ENCODE results near the gene SBNO1.
"Not testable (repeated sequence)": the region's sequence is repeated elsewhere in the genome, so short reads cannot be mapped to it uniquely, and the experiment has no call there.

The SBNO1 gene

DNA sequence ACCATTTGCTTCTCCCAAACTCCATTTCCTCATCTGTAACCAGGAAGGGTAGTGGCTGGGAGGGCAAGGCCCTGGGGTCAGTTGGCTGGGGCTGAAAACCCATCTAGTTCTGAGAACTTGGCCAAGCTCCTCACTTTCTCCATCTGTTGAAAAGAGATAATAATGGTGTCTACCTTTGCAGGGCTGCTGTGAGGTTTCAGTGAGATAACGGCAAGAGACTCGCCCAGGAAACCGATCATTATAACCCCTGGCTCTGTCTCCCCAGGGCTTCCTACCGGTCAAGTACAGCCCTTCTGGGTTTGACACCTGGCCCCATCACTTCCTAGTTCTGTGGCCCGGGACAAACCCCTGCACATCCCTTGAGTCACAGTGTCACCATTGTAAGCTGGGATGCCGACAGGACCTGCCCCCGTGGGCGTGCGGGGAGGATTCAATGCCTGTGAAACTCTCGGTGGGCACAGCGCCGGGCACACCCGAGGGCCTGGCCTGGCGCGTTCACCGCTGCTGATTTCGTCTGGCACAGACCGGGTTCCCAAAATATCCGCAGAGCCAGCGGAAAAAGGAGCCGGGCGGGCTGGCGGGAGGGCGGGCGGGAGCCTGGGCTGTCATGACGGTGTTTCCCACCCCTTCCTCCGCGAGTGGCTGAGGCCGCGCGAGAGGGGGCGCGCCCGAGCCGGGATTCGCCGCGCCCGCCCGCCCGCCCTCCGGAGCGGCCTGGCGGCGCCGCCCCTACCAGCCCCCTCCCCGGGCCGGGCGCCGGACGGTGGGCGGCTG is 23.7 kb upstream of the SBNO1 start:
- peak; percentile 69 for DNase-seq

DNA sequence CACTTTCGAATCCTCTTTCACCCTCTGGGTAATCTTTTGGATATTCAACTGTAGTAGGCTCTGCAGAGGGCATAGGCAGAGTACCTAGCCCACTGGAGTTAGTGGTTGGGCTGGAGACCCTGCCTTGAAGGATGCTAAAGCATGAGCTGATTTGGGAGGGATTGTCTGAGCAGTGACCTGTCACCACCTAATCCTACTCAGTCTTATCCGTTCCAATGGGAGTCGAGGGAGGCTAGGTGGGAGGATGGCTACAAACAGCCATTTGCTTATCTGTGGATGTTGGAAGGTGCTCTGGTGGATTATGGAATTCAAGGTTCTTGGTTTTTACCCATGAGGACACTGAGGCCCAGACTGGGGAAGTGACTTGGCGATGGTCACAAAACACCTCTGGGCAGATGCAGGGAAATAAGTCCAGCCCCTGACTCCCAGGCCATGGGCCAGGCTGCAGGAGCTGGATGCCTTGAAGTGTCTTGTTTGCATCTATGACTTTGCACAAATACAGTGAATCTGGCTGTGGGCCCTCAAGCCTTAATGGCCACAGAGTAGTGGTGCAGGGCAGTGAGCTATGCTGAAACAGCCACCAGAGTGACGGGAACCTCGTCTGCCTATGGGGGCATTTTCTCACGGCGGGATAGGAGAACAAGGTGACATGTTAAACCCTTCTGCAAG is 23.0 kb upstream of the SBNO1 start:
- DNase-seq, result no peak

GRCh38 chr12:123385536-123385935 is 20.9 kb upstream of the SBNO1 start:
- not testable (repeated sequence) for DNase-seq

GRCh38 chr12:123384994-123385376 is 20.3 kb upstream of the SBNO1 start:
- DNase-seq, result peak; percentile 75

GRCh38 chr12:123384318-123384993 is 19.8 kb upstream of the SBNO1 start:
- DNase-seq, result no peak

DNA sequence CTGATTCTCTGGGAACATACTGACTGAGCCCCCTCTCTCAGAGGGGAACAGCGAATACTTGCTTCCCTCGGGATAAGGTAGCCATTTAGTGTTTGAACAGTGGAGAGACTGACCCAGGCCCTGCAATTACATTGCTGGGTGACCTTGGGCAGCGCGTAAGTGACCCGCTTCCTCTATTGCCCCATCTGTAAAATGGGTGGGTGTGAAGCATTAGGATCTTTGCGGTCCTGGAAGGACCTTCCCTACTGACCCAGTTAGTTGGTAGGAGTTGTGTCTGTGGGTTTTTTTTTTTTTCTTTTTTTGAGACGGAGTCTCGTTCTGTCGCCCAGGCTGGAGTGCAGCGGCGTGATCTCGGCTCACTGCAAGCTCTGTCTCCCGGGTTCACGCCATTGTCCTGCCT is 18.0 kb upstream of the SBNO1 start:
- DNase-seq, result no peak

DNA sequence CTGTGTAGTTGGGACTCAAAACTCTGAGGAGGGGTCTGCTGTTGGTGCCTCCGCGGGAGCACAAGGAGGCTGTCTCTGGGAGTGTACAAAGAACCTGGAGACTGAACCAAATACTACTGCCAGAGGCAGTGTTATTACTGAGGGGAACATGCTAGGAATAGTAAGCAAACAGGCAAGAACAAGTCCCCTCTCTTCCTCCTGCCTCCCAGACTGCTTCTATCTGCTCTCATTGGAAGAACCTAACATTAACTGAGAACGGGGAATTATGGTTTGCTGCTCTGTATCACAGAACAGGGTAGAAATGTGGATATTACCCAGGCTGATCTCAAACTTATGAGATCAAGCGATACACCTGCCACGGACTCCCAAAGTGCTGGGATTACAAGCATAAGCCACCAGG is 14.7 kb upstream of the SBNO1 start:
- DNase-seq, result no peak

- DNase-seq, result not testable (repeated sequence)
Observed at GRCh38 chr12:123372415-123372814, 7.8 kb upstream of the SBNO1 start.

DNA sequence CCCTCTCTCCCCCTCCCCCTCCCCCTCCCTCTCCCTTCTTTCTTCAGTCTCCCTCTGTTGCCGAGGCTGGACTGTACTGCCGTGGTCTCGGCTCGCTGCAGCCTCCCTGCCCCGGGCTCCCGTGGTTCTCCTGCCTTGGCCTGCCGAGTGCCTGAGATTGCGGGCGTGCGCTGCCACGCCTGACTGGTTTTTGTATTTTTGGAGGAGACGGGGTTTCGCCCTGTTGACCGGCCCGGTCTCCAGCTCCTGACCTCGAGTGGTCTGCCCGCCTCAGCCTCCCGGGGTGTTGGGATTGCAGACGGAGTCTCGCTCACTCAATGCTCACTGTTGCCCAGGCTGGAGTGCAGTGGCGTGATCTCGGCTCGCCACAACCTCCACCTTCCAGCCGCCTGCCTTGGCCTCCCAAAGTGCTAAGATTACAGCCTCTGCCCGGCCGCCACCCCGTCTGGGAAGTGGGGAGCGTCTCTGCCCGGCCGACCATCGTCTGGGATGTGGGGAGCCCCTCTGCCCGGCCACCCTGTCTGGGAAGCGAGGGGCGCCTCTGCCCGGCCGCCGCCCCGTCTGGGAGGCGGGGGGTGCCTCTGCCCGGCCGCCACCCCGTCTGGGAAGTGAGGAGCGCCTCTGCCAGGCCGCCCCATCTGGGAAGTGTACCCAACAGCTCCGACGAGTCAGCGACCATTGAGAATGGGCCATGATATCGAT is 7.2 kb upstream of the SBNO1 start:
- not testable (repeated sequence) for DNase-seq

DNA sequence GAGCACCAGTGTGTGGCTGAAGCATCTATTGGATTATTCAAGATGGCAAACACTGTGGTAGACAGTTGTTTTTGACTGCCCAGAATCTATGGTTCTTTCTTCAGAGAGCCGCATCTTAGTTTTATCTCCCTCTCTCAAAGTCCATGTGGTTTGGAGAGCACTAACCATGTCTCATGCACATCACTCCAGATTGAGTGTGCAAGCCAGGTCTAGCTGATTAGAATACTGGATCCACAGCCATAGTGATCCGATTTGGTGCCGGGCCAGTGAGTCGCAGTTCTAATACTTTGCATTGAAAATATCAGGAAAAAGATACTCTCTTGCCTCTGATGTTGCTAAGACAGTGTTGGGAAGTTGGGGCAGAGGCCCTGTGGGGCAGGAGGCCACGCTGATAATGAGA is 4.6 kb upstream of the SBNO1 start:
- no peak for DNase-seq

- not testable (repeated sequence) for DNase-seq
Observed at GRCh38 chr12:123368431-123368830, 3.8 kb upstream of the SBNO1 start.

DNA sequence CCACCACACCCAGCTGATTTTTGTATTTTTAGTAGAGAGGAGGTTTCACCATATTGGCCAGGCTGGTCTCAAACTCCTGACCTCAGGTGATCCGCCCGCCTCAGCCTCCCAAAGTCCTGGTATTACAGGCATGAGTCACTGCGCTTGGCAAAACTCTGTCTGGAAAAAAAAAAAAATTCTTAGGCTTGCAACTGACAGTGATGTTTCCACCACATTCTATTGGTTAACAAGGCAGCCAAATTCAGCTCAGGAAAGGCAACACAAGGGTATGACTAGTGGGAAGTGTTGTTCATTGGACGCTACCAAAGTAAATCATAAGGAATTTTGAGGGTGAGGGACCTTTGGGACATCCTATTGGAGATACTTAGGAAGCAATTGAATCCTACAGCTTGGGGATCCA is 2.9 kb upstream of the SBNO1 start:
- DNase-seq, result no peak

DNA sequence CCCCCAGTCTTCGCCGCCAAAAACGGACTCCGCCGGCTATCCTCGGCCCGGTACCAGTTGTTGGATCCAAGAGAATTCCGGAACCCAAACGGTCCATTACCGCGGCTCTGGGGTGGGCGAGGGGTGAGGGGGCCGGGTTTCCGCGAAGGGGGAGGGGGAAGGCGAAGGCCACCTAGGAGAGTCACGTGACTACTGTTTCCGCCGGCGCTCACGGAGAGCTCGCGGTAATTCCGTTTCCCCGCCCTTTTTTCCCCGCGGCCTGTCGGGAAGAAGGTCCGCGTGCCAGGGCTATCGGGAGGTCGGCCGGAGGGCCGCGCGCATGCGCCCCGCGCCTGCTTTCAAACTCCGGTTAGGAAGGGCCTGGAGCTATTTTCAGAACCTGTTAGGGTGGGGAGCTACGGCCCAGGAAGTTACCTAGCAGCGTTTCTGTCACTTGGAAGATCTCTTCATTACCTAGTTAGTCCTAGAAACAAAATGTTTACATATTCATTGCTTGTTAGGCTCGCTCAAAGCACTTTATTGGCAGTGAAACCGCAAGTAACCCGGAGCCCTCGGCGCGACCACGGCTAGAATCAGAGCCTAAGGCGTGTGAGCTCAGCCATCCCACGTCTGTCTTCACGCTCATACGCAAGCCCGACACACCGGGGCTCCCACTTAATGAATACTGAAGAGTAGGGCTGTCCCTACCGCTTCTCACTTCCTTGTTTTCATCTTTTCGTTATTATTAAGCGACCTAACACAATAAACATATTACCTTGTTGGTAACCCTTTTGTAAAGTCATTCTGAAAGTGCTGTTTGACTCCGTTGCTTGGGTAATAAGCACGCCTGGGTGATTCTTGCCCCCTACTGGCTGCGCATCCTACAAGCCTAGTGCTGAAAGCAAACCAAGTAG is 624 bp upstream of the SBNO1 start:
- peak; percentile 99 for DNase-seq

DNA sequence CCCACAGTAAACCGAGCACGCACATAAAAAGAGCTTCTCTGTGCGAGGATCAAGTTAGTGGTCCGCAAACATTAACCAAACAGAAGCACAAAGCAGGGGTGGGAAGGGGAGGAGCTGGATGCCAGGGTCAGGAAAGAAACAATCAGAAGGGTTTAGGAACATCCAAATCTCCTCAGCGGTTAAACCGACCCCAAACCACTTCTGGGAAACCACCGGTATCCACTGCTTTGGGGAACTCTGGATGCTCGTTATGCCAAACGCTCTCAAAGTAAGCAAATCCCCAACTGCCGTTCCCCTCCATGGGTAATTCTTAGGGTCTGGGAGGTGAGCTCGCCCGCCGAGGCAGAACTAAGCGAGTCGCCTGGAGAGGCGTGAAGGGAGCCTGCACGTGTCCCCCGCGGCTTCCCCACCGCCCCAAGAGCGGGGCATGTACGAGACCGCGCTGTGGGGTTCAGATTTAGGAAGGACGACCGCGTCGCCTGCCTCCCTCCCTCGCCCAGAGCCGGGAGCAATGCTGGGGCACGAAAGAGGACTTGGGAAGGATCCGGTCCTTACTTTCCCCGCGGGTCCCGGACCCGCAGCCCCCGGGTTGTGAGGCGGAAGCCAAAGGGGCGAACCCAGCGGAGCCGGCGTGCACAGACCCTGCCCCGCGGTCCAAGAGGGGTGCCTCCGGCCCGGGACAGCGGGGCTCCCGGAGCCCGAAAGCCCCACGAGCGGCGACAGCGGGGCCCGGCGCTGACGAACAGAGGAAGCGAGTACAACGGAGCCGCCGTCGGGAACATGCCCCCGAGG is 711 bp downstream of the SBNO1 start:
- DNase-seq, result no peak

GRCh38 chr12:123363390-123363739 is 1.3 kb downstream of the SBNO1 start:
- no peak for DNase-seq

DNA sequence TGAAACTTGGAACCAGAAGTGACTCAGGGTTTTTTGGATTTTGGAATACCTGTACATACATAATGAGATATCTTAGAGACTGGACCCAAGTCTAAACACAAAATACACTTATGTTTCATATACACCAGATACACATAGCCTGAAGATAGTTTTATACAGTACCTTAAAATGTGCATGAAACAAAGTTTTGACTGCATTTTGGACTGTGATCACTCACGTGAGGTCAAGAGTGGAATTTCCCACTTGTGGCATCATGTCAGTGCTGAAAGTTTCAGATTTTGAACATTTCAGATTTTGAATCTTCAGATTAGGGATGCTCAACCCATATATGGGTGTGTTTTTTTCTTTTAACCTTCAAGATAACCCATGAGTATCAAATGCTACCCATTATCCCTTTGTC is 6.6 kb downstream of the SBNO1 start:
- DNase-seq, result no peak

DNA sequence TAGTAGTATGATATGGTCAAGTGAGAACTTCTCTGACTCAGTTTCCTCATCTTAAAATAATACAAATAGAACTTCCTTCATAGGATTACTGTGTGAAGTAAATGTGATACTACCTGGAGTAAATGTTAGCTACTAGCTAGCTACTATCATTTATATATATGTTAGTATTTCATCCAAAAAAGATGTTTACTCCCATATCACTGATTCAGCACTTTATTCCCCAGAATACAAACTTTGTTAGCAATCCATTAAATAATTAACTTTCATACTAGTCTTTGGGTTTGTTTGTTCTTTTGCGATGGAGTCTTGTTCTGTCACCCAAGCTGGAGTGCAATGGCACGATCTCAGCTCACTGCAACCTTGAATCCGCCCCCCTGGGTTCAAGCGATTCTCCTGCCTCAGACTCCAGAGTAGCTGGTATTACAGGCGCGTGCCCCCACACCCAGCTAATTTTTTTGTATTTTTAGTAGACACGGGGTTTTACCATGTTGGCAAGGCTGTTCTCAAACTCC is 8.4 kb downstream of the SBNO1 start:
- DNase-seq, result no peak

GRCh38 chr12:123354600-123354999 is 10.0 kb downstream of the SBNO1 start:
- DNase-seq, result no peak

DNA sequence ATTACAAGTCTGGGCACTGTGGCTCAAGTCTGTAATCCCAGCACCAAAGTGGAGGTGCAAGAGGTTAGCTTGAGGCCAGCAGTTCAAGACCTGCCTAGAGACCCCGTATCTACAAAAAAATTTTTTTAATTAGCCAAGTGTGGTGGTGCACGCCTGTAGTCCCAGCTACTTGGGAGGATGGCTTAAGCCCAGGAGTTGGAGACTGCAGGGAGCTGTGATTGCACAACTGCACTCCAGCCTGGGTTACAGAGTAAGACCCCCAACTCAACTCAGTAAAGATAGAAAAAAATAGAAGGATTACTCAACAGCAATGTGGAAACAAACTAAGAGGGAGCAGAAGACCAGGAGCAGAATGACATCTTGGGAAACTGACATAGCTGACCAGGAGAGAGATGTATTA is 13.3 kb downstream of the SBNO1 start:
- no peak for DNase-seq

GRCh38 chr12:123346946-123347345 is 17.7 kb downstream of the SBNO1 start:
- DNase-seq, result no peak

- no peak for DNase-seq
Observed at GRCh38 chr12:123344086-123344485, 20.6 kb downstream of the SBNO1 start.
